ENCODE results near the gene LYZL2.

Gene LYZL2

GRCh38 chr10:30589441-30589840 lies 40.1 kb downstream of the LYZL2 start:
- no peak for DNase-seq

- peak; percentile 11 for DNase-seq
These were observed 42.0 kb downstream of the LYZL2 start for GRCh38 chr10:30587522-30588031.

GRCh38 chr10:30586828-30587227 lies 42.7 kb downstream of the LYZL2 start:
- DNase-seq, result no peak

GRCh38 chr10:30583778-30584415 lies 45.7 kb downstream of the LYZL2 start:
- no peak for DNase-seq

- DNase-seq, result peak; percentile 38
These were observed 47.7 kb downstream of the LYZL2 start for GRCh38 chr10:30581779-30582380.

GRCh38 chr10:30580676-30581075 lies 48.9 kb downstream of the LYZL2 start:
- DNase-seq, result no peak

- no peak for DNase-seq
These were observed 49.3 kb downstream of the LYZL2 start for GRCh38 chr10:30580241-30580640.

GRCh38 chr10:30579574-30579973 lies 50.0 kb downstream of the LYZL2 start:
- DNase-seq, result no peak

- DNase-seq, result no peak
These were observed 52.5 kb downstream of the LYZL2 start for GRCh38 chr10:30577048-30577447.

- DNase-seq, result no peak
These were observed 52.9 kb downstream of the LYZL2 start for GRCh38 chr10:30576641-30577040.

- DNase-seq, result no peak
These were observed 55.1 kb downstream of the LYZL2 start for GRCh38 chr10:30574432-30574796.

- DNase-seq, result no peak
These were observed 55.7 kb downstream of the LYZL2 start for GRCh38 chr10:30573721-30574431.

GRCh38 chr10:30565449-30565848 lies 64.1 kb downstream of the LYZL2 start:
- no peak for DNase-seq

- no peak for DNase-seq
These were observed 66.8 kb downstream of the LYZL2 start for GRCh38 chr10:30562787-30563186.
